NCI-H2107 treated with DMSO at 0.1 percent for 48 hours (cell line): ENCODE data around the gene OR11G2.
"Not testable (repeated sequence)": the region's sequence is repeated elsewhere in the genome, so short reads cannot be mapped to it uniquely, and the experiment has no call there.

Experiments used
- DNase-seq: peaks from one replicate; lab custom pipeline; 2025; ENCODE audit not compliant: unreplicated experiment; lab: John Stamatoyannopoulos, UW

Gene OR11G2

DNA sequence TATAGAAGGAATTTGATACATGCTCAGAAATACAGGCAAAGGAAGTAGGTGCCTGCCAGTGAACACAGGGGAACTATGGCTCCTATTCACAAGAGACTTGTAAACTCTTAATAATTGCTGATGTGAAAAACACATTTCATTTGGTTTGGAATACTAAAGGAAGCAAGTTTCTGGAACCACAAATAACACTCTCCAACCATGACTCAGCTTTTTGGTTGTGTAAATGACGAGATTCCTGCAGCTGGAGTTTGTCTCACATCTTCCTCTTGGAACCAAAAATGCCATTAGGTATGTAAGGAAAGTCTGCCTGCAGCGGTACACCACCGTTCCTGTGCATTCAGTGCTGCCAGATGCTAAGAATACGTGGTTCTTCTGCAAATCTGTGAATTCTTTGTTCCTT, 28.3 kb downstream of the OR11G2 start:
- no peak for DNase-seq

DNA sequence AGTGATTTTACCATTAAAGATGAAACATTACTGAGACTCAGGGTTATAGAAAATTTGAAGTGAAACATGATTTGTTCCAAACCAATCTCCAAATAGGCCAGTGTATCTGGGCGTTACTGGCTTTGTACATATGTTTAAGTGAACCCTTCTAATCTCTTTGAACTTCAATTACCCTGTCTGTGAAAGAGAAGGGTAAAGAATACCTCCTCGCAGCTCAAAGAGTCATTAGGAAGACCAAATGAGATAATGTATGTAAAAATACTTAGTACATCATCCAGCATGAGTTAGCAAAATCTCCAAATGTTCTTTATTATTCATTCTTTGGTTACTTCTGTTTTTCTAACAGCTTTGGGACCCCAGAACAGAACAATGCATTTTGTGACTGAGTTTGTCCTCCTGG, 32.7 kb downstream of the OR11G2 start, which contains the start of gene OR11H6:
OR11H6 (plus strand) TSS at position 301 of the 400 bp plus-strand sequence; CDS start at position 301, 0 bp downstream.
- no peak for DNase-seq

DNA sequence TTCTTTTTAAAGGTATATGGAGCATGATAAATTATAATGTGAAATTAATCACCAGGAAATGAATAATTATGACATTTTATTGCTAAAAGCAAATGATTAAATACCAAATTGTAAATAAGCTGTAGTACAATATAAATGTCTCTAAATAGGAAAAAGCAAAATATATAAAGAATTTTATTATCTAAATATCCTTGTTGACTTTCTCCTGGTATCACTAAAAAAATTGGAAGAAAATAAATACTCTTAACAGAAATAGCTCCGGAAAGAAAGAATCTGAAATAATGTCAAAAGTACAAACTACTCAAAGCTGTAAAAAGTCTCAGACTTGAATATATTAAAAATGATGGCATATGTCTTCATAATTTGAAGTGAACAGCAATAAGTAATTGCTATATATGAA, 38.0 kb downstream of the OR11G2 start, which contains the start of gene OR11H7:
OR11H7 (plus strand) TSS at position 301 of the 400 bp plus-strand sequence.
- DNase-seq, result no peak

DNA sequence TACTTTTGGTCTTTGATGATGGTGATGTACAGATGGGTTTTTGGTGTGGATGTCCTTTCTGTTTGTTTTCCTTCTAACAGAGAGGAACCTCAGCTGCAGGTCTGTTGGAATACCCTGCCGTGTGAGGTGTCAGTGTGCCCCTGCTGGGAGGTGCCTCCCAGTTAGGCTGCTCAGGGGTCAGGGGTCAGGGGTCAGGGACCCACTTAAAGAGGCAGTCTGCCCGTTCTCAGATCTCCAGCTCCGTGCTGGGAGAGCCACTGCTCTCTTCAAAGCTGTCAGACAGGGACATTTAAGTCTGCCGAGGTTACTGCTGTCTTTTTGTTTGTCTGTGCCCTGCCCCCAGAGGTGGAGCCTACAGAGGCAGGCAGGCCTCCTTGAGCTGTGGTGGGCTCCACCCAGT, 44.7 kb downstream of the OR11G2 start:
- DNase-seq, result not testable (repeated sequence)

DNA sequence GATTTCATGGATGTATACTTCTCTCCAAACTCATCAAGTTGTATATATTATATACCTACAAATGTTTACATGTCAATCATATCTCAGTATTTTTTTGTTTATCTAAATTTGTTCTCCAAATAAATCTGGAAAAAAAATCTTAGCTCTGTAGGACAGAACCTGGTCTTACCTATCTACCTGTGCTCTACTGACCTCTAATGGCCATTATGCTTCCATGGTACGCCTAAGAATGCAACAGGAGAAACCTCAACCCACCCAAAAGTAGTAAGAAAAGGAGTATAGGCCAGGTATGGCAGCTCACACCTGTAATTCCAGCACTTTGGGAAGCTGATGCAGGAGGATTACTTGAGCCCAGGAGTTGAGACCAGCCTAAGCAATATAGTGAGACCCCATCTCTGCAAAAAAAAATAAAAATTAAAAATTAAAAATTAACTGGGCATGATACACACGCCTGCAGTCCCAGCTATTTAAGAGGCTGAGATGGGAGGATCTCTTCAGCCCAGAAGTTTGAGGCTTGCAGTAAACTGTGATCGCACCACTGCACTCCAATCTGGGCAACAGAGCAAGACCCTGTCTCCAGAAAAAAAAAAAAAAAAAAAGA, 57.0 kb downstream of the OR11G2 start:
- peak; percentile 35 for DNase-seq
